ENCODE data around the gene CEPT1.

Gene CEPT1

DNA sequence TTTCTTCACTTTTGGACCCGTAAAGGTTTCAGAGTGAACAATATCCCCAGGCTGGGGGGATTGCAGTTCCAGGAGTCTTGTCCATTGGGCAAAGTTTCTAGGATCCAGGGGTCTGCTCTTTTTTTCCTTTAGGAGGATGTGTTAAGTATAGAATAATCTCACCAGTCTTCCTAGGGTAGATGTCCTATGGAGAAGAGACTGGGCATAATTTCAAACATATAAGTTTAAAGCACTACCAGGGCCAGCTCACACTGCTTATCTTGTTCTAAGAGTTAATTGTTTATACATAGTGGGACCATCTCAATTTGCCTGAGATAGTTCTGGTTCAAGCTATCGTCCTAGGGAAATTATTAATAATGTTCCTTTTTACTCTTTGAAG lies 88.7 kb downstream of the CEPT1 start:
- no peak for DNase-seq

GRCh38 chr1:111232134-111232533 lies 92.1 kb downstream of the CEPT1 start:
- no peak for DNase-seq

- no peak for DNase-seq
These were observed 94.2 kb downstream of the CEPT1 start for GRCh38 chr1:111234258-111234657.

All from NCI-H1694 treated with DMSO at 0.1 percent for 48 hours (cell line).